A549 (cell line): ENCODE data around the gene CDC14A. TPM values are rescaled to one million over a fixed set of nuclear protein-coding genes. Genes with fewer than 3 reads are reported as not detected.

ENCODE experiments used
- ATAC-seq, 2 experiments: fragments of 200-7000 bp in 1 of 2; fragments of >200 bp in 1 of 2; cut with Nextera tagmentation in 1 of 2; cut with Tn5 transposase in 1 of 2; 3 replicates each; pipeline versions ENCODE4 v1.8.0 to v1.9.1; 2018 to 2020; ENCODE audit warnings: mild to moderate bottlenecking in 1 of 2, moderate library complexity in 1 of 2
- CTCF ChIA-PET: fragments of 300-600 bp; sonication (Branson Sonifier 250); formaldehyde crosslinking; extraction: SDS; loops from one replicate; lab custom pipeline; 2021; ENCODE audit warnings: antibody characterized with exemption, inconsistent platforms; lab: Yijun Ruan, JAX
- POLR2A ChIA-PET: fragments of 350-600 bp; formaldehyde crosslinking; extraction: SDS; loops from one replicate; lab custom pipeline; 2021; ENCODE audit warnings: antibody characterized with exemption, inconsistent platforms; lab: Yijun Ruan, JAX
- DNase-seq, 2 experiments: peaks; one replicate each; pipeline versions ENCODE4 v3.0.0 to v3.0.0-alpha.2; 2011 to 2016; ENCODE audit warnings: low read depth in 1 of 2, low spot score in 1 of 2
- FAIRE-seq: peaks from 2 replicates; lab custom pipeline; 2011; peaks lifted over from hg19 to GRCh38; lab: Jason Lieb, UNC
- H3K27ac ChIP-seq, 2 experiments: fragments of >200 bp; sonication (Bioruptor Twin); formaldehyde crosslinking; 3 replicates each; pipeline ENCODE4 v1.5.1; 2016 to 2017
- H3K4me1 ChIP-seq: fragments of >200 bp; sonication (Bioruptor Twin); formaldehyde crosslinking; 3 replicates; pipeline ENCODE4 v1.6.1; 2016
- H3K4me2 ChIP-seq: fragments of >200 bp; sonication (Bioruptor Twin); formaldehyde crosslinking; 3 replicates; pipeline ENCODE4 v1.6.1; 2016
- H3K4me3 ChIP-seq: fragments of >200 bp; sonication (Bioruptor Twin); formaldehyde crosslinking; 3 replicates; pipeline ENCODE4 v1.5.1; 2016
- H3K9me3 ChIP-seq: fragments of >200 bp; sonication (Bioruptor Twin); formaldehyde crosslinking; 3 replicates; pipeline ENCODE4 v1.6.1; 2016
- ATOH8 ChIP-seq: fragments of 250-450 bp; sonication (Bioruptor Pico); IDR thresholded peaks from 2 replicates; pipeline ENCODE4 v1.5.0; 2020; ENCODE audit warnings: low read depth, mild to moderate bottlenecking, moderate library complexity
- BCL3 ChIP-seq: fragments of >200 bp; sonication (Bioruptor Twin); formaldehyde crosslinking; IDR thresholded peaks from 3 replicates; pipeline ENCODE4 v1.6.1; 2016
- CBX2 ChIP-seq: fragments of 200-600 bp; sonication (generic); IDR thresholded peaks from 2 replicates; pipeline ENCODE4 v1.6.1; 2016; ENCODE audit warnings: low read depth, mild to moderate bottlenecking, borderline replicate concordance
- CBX8 ChIP-seq: fragments of 200-600 bp; sonication (generic); IDR thresholded peaks from 2 replicates; pipeline ENCODE4 v1.6.1; 2016
- CEBPB ChIP-seq, 2 experiments: fragments of >200 bp in 1 of 2; sonication (Bioruptor Twin) in 1 of 2; formaldehyde crosslinking in 1 of 2; IDR thresholded peaks; 2 replicates each; pipeline ENCODE4 v1.6.1; 2012 to 2016
- CHD2 ChIP-seq: fragments of 150-350 bp; IDR thresholded peaks from 2 replicates; pipeline ENCODE4 v1.6.1; 2014; ENCODE audit warnings: low read length; ENCODE audit not compliant: partially characterized antibody
- CHD4 ChIP-seq: fragments of 200-600 bp; sonication (generic); IDR thresholded peaks from 2 replicates; pipeline ENCODE4 v1.6.1; 2016; ENCODE audit warnings: antibody characterized with exemption, mild to moderate bottlenecking, borderline replicate concordance
- E2F6 ChIP-seq: IDR thresholded peaks from 2 replicates; pipeline ENCODE4 v1.6.1; 2012; ENCODE audit warnings: low read depth, borderline replicate concordance
- ESRRA ChIP-seq: fragments of 150-350 bp; IDR thresholded peaks from 2 replicates; pipeline ENCODE4 v1.6.1; 2014; ENCODE audit warnings: mild to moderate bottlenecking, low read length, borderline replicate concordance
- FOXS1 ChIP-seq: fragments of 250-450 bp; sonication (Bioruptor Pico); IDR thresholded peaks from 2 replicates; pipeline ENCODE4 v1.5.0; 2020; ENCODE audit warnings: mild to moderate bottlenecking, moderate library complexity
- HDAC2 ChIP-seq: fragments of 200-600 bp; sonication (generic); IDR thresholded peaks from 2 replicates; pipeline ENCODE4 v1.6.1; 2016
- HEYL ChIP-seq: fragments of 250-450 bp; sonication (Bioruptor Pico); IDR thresholded peaks from 2 replicates; pipeline ENCODE4 v1.8.0; 2021; ENCODE audit warnings: mild to moderate bottlenecking, moderate library complexity
- HOXB13 ChIP-seq: fragments of 250-450 bp; sonication (Bioruptor Pico); IDR thresholded peaks from 2 replicates; pipeline ENCODE4 v1.5.0; 2020; ENCODE audit warnings: low read depth, mild to moderate bottlenecking, moderate library complexity
- HOXB5 ChIP-seq: fragments of 250-450 bp; sonication (Bioruptor Pico); IDR thresholded peaks from 2 replicates; pipeline ENCODE4 v1.5.0; 2020; ENCODE audit warnings: mild to moderate bottlenecking, moderate library complexity
- JUN ChIP-seq, 2 experiments: fragments of >200 bp; sonication (Bioruptor Twin); formaldehyde crosslinking; IDR thresholded peaks; 2 replicates in 1 of 2; 3 replicates in 1 of 2; pipeline ENCODE4 v1.6.1; 2016 to 2017
- KDM1A ChIP-seq: fragments of 200-600 bp; sonication (generic); IDR thresholded peaks from 2 replicates; pipeline ENCODE4 v1.6.1; 2016; ENCODE audit warnings: low read depth, mild to moderate bottlenecking
- MAFK ChIP-seq: fragments of 450-650 bp; IDR thresholded peaks from 2 replicates; pipeline ENCODE4 v1.6.1; 2014; ENCODE audit not compliant: partially characterized antibody
- NPAS2 ChIP-seq: fragments of 250-450 bp; sonication (Bioruptor Pico); IDR thresholded peaks from 2 replicates; pipeline ENCODE4 v1.8.0; 2022; ENCODE audit warnings: mild to moderate bottlenecking, moderate library complexity, borderline replicate concordance
- NR3C1 ChIP-seq: fragments of >200 bp; sonication (Bioruptor Twin); formaldehyde crosslinking; IDR thresholded peaks from 3 replicates; pipeline ENCODE4 v1.6.1; 2017
- PHF8 ChIP-seq: fragments of 200-600 bp; sonication (generic); IDR thresholded peaks from 2 replicates; pipeline ENCODE4 v1.6.1; 2016; ENCODE audit warnings: low read depth, mild to moderate bottlenecking, antibody characterized with exemption, moderate library complexity, borderline replicate concordance
- RFX5 ChIP-seq: fragments of 450-650 bp; IDR thresholded peaks from 2 replicates; pipeline ENCODE4 v1.7.1; 2014; ENCODE audit warnings: antibody characterized with exemption, mild to moderate bottlenecking, moderate library complexity
- RNF2 ChIP-seq: fragments of 200-600 bp; sonication (generic); IDR thresholded peaks from 2 replicates; pipeline ENCODE4 v1.6.1; 2016; ENCODE audit warnings: low read depth, mild to moderate bottlenecking, antibody characterized with exemption, moderate library complexity, borderline replicate concordance
- SMC3 ChIP-seq: fragments of >200 bp; sonication (Bioruptor Twin); formaldehyde crosslinking; IDR thresholded peaks from 3 replicates; pipeline ENCODE4 v1.6.1; 2018; ENCODE audit warnings: inconsistent platforms
- ZFP36 ChIP-seq: fragments of 450-650 bp; IDR thresholded peaks from 2 replicates; pipeline ENCODE4 v1.6.1; 2014; ENCODE audit warnings: borderline replicate concordance; ENCODE audit not compliant: partially characterized antibody
- ZSCAN20 ChIP-seq: fragments of 250-450 bp; sonication (Bioruptor Pico); IDR thresholded peaks from 2 replicates; pipeline ENCODE4 v1.8.0; 2022; ENCODE audit warnings: mild to moderate bottlenecking, moderate library complexity
- WGBS: methylation state at CpG from one replicate; pipeline ENCODE4 v1.1.6; 2017; ENCODE audit errors: missing lambda C conversion rate; 5-methylcytosine and 5-hydroxymethylcytosine counted together
- polyA plus RNA-seq, 4 experiments: library from polyadenylated mRNA; depleted of rRNA in 3 of 4; stranded (reverse); fragments of >200 nt; fragmentation: RNase III in 1 of 4; extraction: RNeasy Plus Mini Kit Qiagen cat#74134 plus additional on column Dnase treatment in 1 of 4; gene quantifications; 2 replicates in 3 of 4; 3 replicates in 1 of 4; pipeline ENCODE4 v1.2.3, GENCODE V29; 2011 to 2017

The CDC14A gene
- polyA plus RNA-seq, 2 of the 4 experiments (the other 2 are of a cell fraction) = 1.6 to 4.1 TPM

GRCh38 chr1:100532645-100533044 lies 180.3 kb downstream of the CDC14A start:
- no peaks in the 10 kb centered on the region for H3K9me3 ChIP-seq
- no peak for DNase-seq
- ChIA-PET POLR2A (no interaction called here), CTCF (no interaction called here)
- no peak overlapping the region for H3K27ac ChIP-seq
- H3K4me1 ChIP-seq = no peaks in the 10 kb centered on the region
- ATAC-seq = no peak
- no peak for FAIRE-seq
- no peak overlapping the region for H3K4me2 ChIP-seq
- 67% methylated on average over 7 of the region's 7 CpGs for WGBS
- no peak overlapping the region for H3K4me3 ChIP-seq
- TF ChIP-seq SMC3 (no peak), PHF8 (no peak), ZSCAN20 (CRISPR knock-in tag) (no peak), HEYL (CRISPR knock-in tag) (no peak), CBX2 (no peak), CEBPB (IDR thresholded peaks at IDR 0.05) (no peak), BCL3 (no peak), HOXB5 (CRISPR knock-in tag) (no peak), HDAC2 (no peak), ESRRA (no peak), CBX8 (no peak), CHD4 (no peak), E2F6 (no peak), RNF2 (no peak), JUN (IDR thresholded peaks at IDR 0.05) (no peak)

- Histone ChIP-seq H3K4me1 (peaks cover 9% of the 10 kb centered on the region; the same call in 1 of the 3 replicates), H3K4me3 (no peak overlapping the region), H3K4me2 (no peak overlapping the region), H3K27ac (no peak overlapping the region), H3K9me3 (no peaks in the 10 kb centered on the region)
- ATAC-seq (no peak), DNase-seq (no peak), FAIRE-seq (no peak)
- CTCF ChIA-PET = no interaction called here
- WGBS = 9% methylated on average over 2 of the region's 2 CpGs
- TF ChIP-seq NR3C1 = no peak
- no peak for TF ChIP-seq NPAS2
- TF ChIP-seq MAFK = no peak
- TF ChIP-seq ATOH8 (CRISPR knock-in tag) = no peak
- no peak for TF ChIP-seq ZFP36
- TF ChIP-seq CHD2 = no peak
- TF ChIP-seq FOXS1 (CRISPR knock-in tag) = no peak
- TF ChIP-seq ESRRA = no peak
- POLR2A ChIA-PET = no interaction called here
Measured at GRCh38 chr1:100535264-100535663, 183.0 kb downstream of the CDC14A start.

- ChIA-PET POLR2A (no interaction called here), CTCF (no interaction called here)
- FAIRE-seq = no peak
- no peak for TF ChIP-seq NPAS2
- no peak for TF ChIP-seq ATOH8 (CRISPR knock-in tag)
- TF ChIP-seq ZFP36 = no peak
- TF ChIP-seq HOXB13 (CRISPR knock-in tag) = no peak
- no peak for TF ChIP-seq KDM1A
- no peak for TF ChIP-seq FOXS1 (CRISPR knock-in tag)
- no peak for TF ChIP-seq RFX5
- 76% methylated on average over 3 of the region's 3 CpGs for WGBS
- Histone ChIP-seq H3K4me3 (no peak overlapping the region), H3K27ac (no peak overlapping the region), H3K4me1 (peaks cover 9% of the 10 kb centered on the region; the same call in 1 of the 3 replicates), H3K4me2 (no peak overlapping the region), H3K9me3 (no peaks in the 10 kb centered on the region)
- no peak for DNase-seq
- no peak for ATAC-seq
Measured at GRCh38 chr1:100536031-100536430, 183.7 kb downstream of the CDC14A start.
